ENCODE results near the gene GABRR2.
A peak's percentile ranks its signal among the peaks of the same experiment; 100 is the strongest.
"Not testable (repeated sequence)": the region's sequence is repeated elsewhere in the genome, so short reads cannot be mapped to it uniquely, and the experiment has no call there.

The GABRR2 gene

GRCh38 chr6:89255417-89255816 is 59.7 kb downstream of the GABRR2 start:
- no peak for DNase-seq

- DNase-seq, result no peak
These were observed 60.5 kb downstream of the GABRR2 start for GRCh38 chr6:89254569-89254968.

- no peak for DNase-seq
These were observed 62.2 kb downstream of the GABRR2 start for GRCh38 chr6:89252907-89253306.

GRCh38 chr6:89251976-89252375 is 63.1 kb downstream of the GABRR2 start:
- DNase-seq, result no peak

- DNase-seq, result no peak
These were observed 63.9 kb downstream of the GABRR2 start for GRCh38 chr6:89251170-89251569.

- no peak for DNase-seq
These were observed 64.9 kb downstream of the GABRR2 start for GRCh38 chr6:89250239-89250638.

- DNase-seq, result no peak
These were observed 70.7 kb downstream of the GABRR2 start for GRCh38 chr6:89244241-89244985.

- DNase-seq, result peak; percentile 51
These were observed 71.8 kb downstream of the GABRR2 start for GRCh38 chr6:89243331-89243629.

- DNase-seq, result peak; percentile 48
These were observed 72.3 kb downstream of the GABRR2 start for GRCh38 chr6:89242574-89243330.

- DNase-seq, result no peak
These were observed 75.8 kb downstream of the GABRR2 start for GRCh38 chr6:89239338-89239737.

- no peak for DNase-seq
These were observed 77.9 kb downstream of the GABRR2 start for GRCh38 chr6:89237158-89237557.

GRCh38 chr6:89233605-89234004 is 81.5 kb downstream of the GABRR2 start:
- DNase-seq, result not testable (repeated sequence)

- DNase-seq, result no peak
These were observed 92.4 kb downstream of the GABRR2 start for GRCh38 chr6:89222712-89223039.

GRCh38 chr6:89221971-89222711 is 93.0 kb downstream of the GABRR2 start:
- DNase-seq, result no peak

GRCh38 chr6:89221129-89221528 is 94.0 kb downstream of the GABRR2 start:
- DNase-seq, result no peak

GRCh38 chr6:89217299-89217910 is 97.7 kb downstream of the GABRR2 start, which contains the start of gene GABRR1:
Gene GABRR1 (minus strand): TSS chr6:89217358. CDS start chr6:89217322, 36 bp downstream.
- no peak for DNase-seq

- no peak for DNase-seq
These were observed 98.7 kb downstream of the GABRR2 start for GRCh38 chr6:89216411-89216810.

GRCh38 chr6:89215391-89215790 is 99.7 kb downstream of the GABRR2 start:
- no peak for DNase-seq

- DNase-seq, result no peak
These were observed 100.9 kb downstream of the GABRR2 start for GRCh38 chr6:89214197-89214596.

- DNase-seq, result no peak
These were observed 102.6 kb downstream of the GABRR2 start for GRCh38 chr6:89212472-89212871.

- no peak for DNase-seq
These were observed 105.6 kb downstream of the GABRR2 start for GRCh38 chr6:89209457-89209856.

GRCh38 chr6:89208551-89208950 is 106.5 kb downstream of the GABRR2 start:
- no peak for DNase-seq
